A673 (cell line): ENCODE results near the gene LARP7. TPM values are rescaled to one million over a fixed set of nuclear protein-coding genes. Genes with fewer than 3 reads are reported as not detected.
"Not testable (repeated sequence)": the region's sequence is repeated elsewhere in the genome, so short reads cannot be mapped to it uniquely, and the experiment has no call there.

Experiments used
- BruUV-seq: library from RNA; stranded (reverse); fragments of 400-500 nt; replicated peaks from 2 replicates; lab custom pipeline; 2021; lab: Mats Ljungman, UMichigan
- CTCF ChIA-PET: fragments of 300-600 bp; sonication (Branson Sonifier 250); formaldehyde crosslinking; loops from one replicate; lab custom pipeline; 2022; ENCODE audit warnings: antibody characterized with exemption; lab: Charles Lee
- POLR2A ChIA-PET: fragments of 300-600 bp; sonication (Branson Sonifier 250); formaldehyde crosslinking; loops from one replicate; lab custom pipeline; 2022; ENCODE audit warnings: antibody characterized with exemption; ENCODE audit not compliant: low non-redundant PET; lab: Charles Lee
- DNase-seq: peaks from one replicate; pipeline ENCODE4 v3.0.0-alpha.2; 2015; ENCODE audit warnings: low spot score
- H3K27ac ChIP-seq: fragments of 200-600 bp; sonication (generic); 2 replicates; pipeline ENCODE4 v1.5.1; 2016; ENCODE audit warnings: mixed run types, low read depth, mild to moderate bottlenecking, mixed read lengths, antibody characterized with exemption, low read length; ENCODE audit not compliant: poor library complexity, severe bottlenecking
- H3K27me3 ChIP-seq: fragments of 200-600 bp; sonication (generic); replicated peaks from 2 replicates; pipeline ENCODE4 v1.6.1; 2017; ENCODE audit warnings: mixed run types, low read depth, mild to moderate bottlenecking, mixed read lengths, antibody characterized with exemption, low read length; ENCODE audit not compliant: insufficient read depth, poor library complexity
- H3K36me3 ChIP-seq: fragments of 200-600 bp; sonication (generic); 2 replicates; pipeline ENCODE4 v1.6.1; 2016; ENCODE audit warnings: mixed run types, mild to moderate bottlenecking, mixed read lengths, antibody characterized with exemption, low read length; ENCODE audit not compliant: insufficient read depth, poor library complexity, severe bottlenecking
- H3K4me1 ChIP-seq: fragments of 200-600 bp; sonication (generic); 2 replicates; pipeline ENCODE4 v1.6.1; 2017; ENCODE audit warnings: mixed run types, mild to moderate bottlenecking, mixed read lengths, antibody characterized with exemption, low read length; ENCODE audit not compliant: insufficient read depth, poor library complexity, severe bottlenecking
- H3K4me3 ChIP-seq: fragments of 200-600 bp; sonication (generic); 2 replicates; pipeline ENCODE4 v1.5.1; 2016; ENCODE audit warnings: low read depth, mixed run types, mild to moderate bottlenecking, mixed read lengths, low read length; ENCODE audit not compliant: poor library complexity, severe bottlenecking
- H3K9me3 ChIP-seq: fragments of 200-600 bp; sonication (generic); 2 replicates; pipeline ENCODE4 v1.6.1; 2016; ENCODE audit warnings: mixed run types, low read depth, mild to moderate bottlenecking, mixed read lengths, antibody characterized with exemption, low read length; ENCODE audit not compliant: poor library complexity, severe bottlenecking
- CTCF ChIP-seq: fragments of 300-800, 200-600 bp; sonication (generic); conservative IDR thresholded peaks from 2 replicates; pipeline ENCODE4 v1.5.1; 2017; ENCODE audit warnings: low read depth, mild to moderate bottlenecking, antibody characterized with exemption, low read length, moderate library complexity, mixed read lengths
- EZH2 ChIP-seq: fragments of 200-600 bp; sonication (generic); IDR thresholded peaks from 2 replicates; pipeline ENCODE4 v1.6.1; 2017; ENCODE audit warnings: borderline replicate concordance, low read depth, mild to moderate bottlenecking, mixed read lengths, antibody characterized with exemption, low read length; ENCODE audit not compliant: poor library complexity, severe bottlenecking
- intact Hi-C: fragments of 100-400 bp; cut with micrococcal nuclease; formaldehyde crosslinking; loops from one replicate; pipeline ENCODE4 v1.10.0; 2022; ENCODE audit not compliant: unreplicated experiment
- total RNA-seq: library from RNA; stranded (reverse); gene quantifications from 2 replicates; pipeline ENCODE4 v1.2.3, GENCODE V29; 2021

Gene LARP7
- total RNA-seq, 1 experiment from 2014 or later, result 40.8 TPM

DNA sequence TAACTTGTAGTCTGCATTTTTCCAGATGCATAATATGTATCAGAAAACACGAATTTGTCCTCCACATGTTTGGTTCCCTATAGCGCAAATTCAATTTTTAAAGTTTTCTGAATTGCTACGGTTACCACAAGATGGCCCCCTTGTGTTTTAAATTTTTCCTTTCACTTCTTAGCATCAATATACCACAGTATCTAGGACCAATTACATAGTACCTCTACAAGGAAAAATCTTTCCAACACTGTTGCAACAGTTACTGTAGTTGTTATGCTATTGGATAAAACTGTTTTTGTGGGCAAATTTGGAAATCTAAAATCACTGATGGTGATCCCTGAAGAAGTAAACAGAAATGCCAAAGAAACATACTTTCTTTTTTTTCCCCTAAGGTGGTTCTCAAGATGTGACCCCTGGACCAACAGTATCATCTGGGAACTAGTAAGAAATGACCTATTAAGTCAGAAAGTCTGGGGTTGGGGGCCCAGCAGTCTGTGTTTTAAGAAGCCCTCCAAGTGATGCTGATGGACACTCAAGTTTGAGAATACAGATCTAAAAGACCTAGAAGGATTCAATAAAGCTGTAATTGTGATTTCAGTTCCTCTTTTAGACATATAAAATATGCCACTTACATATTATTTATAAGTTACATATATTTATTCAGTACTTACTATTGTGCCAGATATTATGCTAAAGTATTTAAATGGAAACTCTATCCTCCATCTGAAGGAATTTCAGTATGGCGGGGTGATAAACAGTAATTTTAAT is 3.3 kb upstream of the LARP7 start:
- CTCF ChIA-PET, result interaction anchor here (0.8 kb wide), 1 partner anchor 132 kb away, joined by 5 read pairs; no protein-coding TSS in a partner anchor
- POLR2A ChIA-PET, result no interaction called here
- Histone ChIP-seq H3K27ac (no peak overlapping the region), H3K4me1 (peaks cover 9% of the 10 kb centered on the region), H3K27me3 (no peaks in the 10 kb centered on the region), H3K4me3 (no peak overlapping the region), H3K36me3 (peaks cover 10% of the 10 kb centered on the region), H3K9me3 (no peaks in the 10 kb centered on the region)
- TF ChIP-seq EZH2 (no peak), CTCF (peak; percentile 72)
- DNase-seq, result peak; percentile 61
- intact Hi-C loops, result loop anchor here (1.0 to 10.0 kb wide), 3 partner anchors 132 to 461 kb away; no protein-coding TSS in a partner anchor
- no TSS peak for BruUV-seq

GRCh38 chr4:112637552-112637866 is 566 bp downstream of the LARP7 start:
- peak overlapping the region; percentile 93 for H3K27ac ChIP-seq
- H3K27me3 ChIP-seq, result no peaks in the 10 kb centered on the region
- BruUV-seq, result TSS peak; percentile 77
- H3K9me3 ChIP-seq, result no peaks in the 10 kb centered on the region
- no peaks in the 10 kb centered on the region for H3K36me3 ChIP-seq
- intact Hi-C loops, result loop anchor here (5.0 to 10.0 kb wide), 2 partner anchors 315 to 457 kb away; no protein-coding TSS in a partner anchor
- ChIA-PET POLR2A (interaction anchor here (0.5 kb wide), 1 partner anchor 82 kb away, joined by 9 read pairs; no protein-coding TSS in a partner anchor), CTCF (interaction anchor here (0.6 to 1.5 kb wide), 2 partner anchors 68 to 128 kb away, joined by 3 to 7 read pairs; no protein-coding TSS in a partner anchor)
- no peak for DNase-seq
- peaks cover 9% of the 10 kb centered on the region for H3K4me1 ChIP-seq
- peak overlapping the region; percentile 71 for H3K4me3 ChIP-seq
- TF ChIP-seq CTCF, result no peak
- TF ChIP-seq EZH2, result no peak

DNA sequence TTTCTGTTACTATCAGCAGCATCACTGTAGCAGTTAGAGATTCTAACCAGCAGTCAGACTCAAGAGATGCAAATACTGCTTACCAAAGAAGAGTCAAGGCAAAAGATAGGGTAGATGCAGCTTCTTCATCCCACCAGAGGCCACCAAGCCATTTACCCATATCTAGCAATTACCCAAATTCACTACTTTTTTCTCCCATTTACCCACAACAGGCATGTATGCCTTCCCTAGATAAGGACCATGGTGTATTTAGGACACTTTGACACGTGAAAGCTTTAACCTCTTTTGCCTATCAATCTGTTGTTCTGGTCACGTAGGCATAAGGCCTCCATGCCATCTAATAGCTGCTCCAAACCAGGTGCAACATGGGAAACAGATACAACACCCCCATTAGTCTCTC is 5.6 kb downstream of the LARP7 start:
- POLR2A ChIA-PET, result interaction anchor here (0.7 kb wide), 1 partner anchor 118 kb away, joined by 3 read pairs; no protein-coding TSS in a partner anchor
- no peak for TF ChIP-seq EZH2
- TF ChIP-seq CTCF, result no peak
- intact Hi-C loops, result no loop called here
- Histone ChIP-seq H3K4me1 (no peaks in the 10 kb centered on the region), H3K4me3 (no peak overlapping the region), H3K9me3 (no peaks in the 10 kb centered on the region), H3K36me3 (peaks cover 24% of the 10 kb centered on the region), H3K27me3 (no peaks in the 10 kb centered on the region), H3K27ac (no peak overlapping the region)
- CTCF ChIA-PET, result no interaction called here
- no TSS peak for BruUV-seq
- DNase-seq, result no peak

- intact Hi-C loops, POLR2A ChIA-PET, H3K4me3 ChIP-seq: not testable (repeated sequence)
These were observed 7.9 kb downstream of the LARP7 start for GRCh38 chr4:112644595-112645535.

More at GRCh38 chr4:112644595-112645535, 7.9 kb downstream of the LARP7 start:
- H3K9me3 ChIP-seq, BruUV-seq, DNase-seq, CTCF ChIA-PET, H3K27ac ChIP-seq, H3K27me3 ChIP-seq, H3K4me1 ChIP-seq: not testable (repeated sequence)
- H3K36me3 ChIP-seq, result peaks cover 33% of the 10 kb centered on the region
